ENCODE data around the gene UBR4.

Gene UBR4

DNA sequence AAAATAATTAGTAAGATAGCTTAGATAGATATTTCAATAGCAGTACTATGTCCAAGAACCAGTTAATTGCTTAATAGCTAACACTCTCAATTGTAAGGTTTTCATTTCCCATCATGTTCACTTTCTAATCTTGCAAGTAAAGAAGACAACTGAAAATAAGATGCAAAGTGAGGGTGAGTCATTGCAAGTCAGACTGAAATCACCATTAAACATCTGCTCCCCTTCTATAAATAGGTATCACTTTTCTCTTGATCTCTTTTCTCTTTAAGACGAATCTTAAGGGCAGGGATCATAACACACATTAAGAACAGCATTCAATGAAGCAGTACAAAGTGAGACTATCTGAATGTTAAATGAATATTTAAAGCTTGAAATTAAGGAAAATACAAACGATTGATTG is 40.4 kb downstream of the UBR4 start:
- no peak overlapping the region for H3K27ac Mint-ChIP-seq (ENCODE audit: low read depth)
- no peak for ATAC-seq (replicated peaks; ENCODE audit: extremely low read depth, poor library complexity, severe bottlenecking)

DNA sequence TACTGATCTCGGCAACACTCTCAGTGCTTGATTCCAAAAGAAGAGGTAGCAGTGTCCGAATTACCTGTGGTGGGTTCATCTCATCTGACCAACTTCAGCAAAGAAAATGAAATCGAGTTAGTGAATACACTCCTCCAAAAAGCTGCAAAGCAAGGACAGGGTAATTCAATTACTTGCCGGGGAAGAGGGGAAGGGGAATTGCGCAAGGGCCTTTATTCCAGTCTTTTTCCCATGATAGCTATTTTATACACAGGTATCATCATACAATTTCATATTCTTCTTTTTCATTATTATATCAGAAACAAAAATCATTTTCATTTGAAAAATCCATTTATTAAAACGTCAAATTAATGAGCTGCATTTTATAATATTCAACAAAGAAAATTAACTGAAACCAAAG is 42.9 kb downstream of the UBR4 start:
- no peaks in the 10 kb centered on the region for H3K4me1 Mint-ChIP-seq
- ATAC-seq (replicated peaks; ENCODE audit: extremely low read depth, poor library complexity, severe bottlenecking) = no peak
- no peak overlapping the region for H3K27ac Mint-ChIP-seq (ENCODE audit: low read depth)
- peaks cover 87% of the 10 kb centered on the region for H3K36me3 Mint-ChIP-seq (ENCODE audit: insufficient read depth)
- no peaks in the 10 kb centered on the region for H3K9me3 Mint-ChIP-seq
- no peak for DNase-seq (ENCODE audit: low spot score in 2 of 2)
- H3K27me3 Mint-ChIP-seq = no peaks in the 10 kb centered on the region
- no peak overlapping the region for H3K4me3 Mint-ChIP-seq

More for the DNA sequence above, 40.4 kb downstream of the UBR4 start:
- no peaks in the 10 kb centered on the region for H3K4me1 Mint-ChIP-seq
- no peak overlapping the region for H3K4me3 Mint-ChIP-seq
- no peaks in the 10 kb centered on the region for H3K9me3 Mint-ChIP-seq
- DNase-seq (ENCODE audit: low spot score in 2 of 2) = no peak
- H3K27me3 Mint-ChIP-seq = no peaks in the 10 kb centered on the region
- H3K36me3 Mint-ChIP-seq (ENCODE audit: insufficient read depth) = peaks cover 87% of the 10 kb centered on the region

DNA sequence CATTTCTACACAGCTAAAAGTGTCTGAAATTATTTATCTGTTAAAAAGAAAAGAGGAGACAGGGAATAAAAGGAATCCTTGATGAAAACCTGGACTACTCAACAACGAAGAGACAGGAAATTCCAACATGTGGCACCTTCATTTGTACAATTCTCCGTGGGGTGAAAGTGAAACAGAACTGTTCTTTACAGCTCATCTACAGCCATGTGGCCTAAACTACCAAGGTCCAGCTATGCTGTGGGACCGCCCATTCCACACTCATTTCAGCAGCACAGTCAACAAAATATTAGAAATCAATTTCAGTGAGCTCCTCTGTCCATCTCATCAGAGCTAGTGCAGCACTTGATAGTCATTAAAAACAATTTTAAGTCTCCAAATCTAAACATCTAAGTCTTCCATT is 44.0 kb downstream of the UBR4 start:
- no peak overlapping the region for H3K4me3 Mint-ChIP-seq
- DNase-seq (ENCODE audit: low spot score in 2 of 2) (no peak), ATAC-seq (replicated peaks; ENCODE audit: extremely low read depth, poor library complexity, severe bottlenecking) (no peak)
- no peaks in the 10 kb centered on the region for H3K9me3 Mint-ChIP-seq
- H3K36me3 Mint-ChIP-seq (ENCODE audit: insufficient read depth) = peaks cover 84% of the 10 kb centered on the region
- no peak overlapping the region for H3K27ac Mint-ChIP-seq (ENCODE audit: low read depth)
- no peaks in the 10 kb centered on the region for H3K27me3 Mint-ChIP-seq
- H3K4me1 Mint-ChIP-seq = no peaks in the 10 kb centered on the region

DNA sequence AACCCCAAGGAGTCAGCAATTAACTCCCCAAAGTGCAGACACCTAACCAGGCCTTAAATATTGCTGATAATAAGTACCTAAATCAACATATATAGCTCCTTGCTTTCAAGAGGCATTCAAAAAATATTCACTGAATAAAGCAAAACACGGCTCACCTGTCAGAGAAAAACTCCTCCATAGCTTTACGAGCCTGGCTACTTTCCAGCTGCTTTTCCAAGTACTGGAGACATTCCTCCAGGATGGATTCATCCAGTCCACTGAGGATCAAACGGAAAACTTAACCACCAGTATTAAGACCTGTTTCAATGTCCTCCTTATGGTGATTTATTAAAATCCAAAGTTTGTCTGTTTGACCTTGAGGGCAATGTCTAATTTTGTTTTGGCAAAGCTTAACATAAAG is 44.6 kb downstream of the UBR4 start:
- no peaks in the 10 kb centered on the region for H3K27me3 Mint-ChIP-seq
- no peaks in the 10 kb centered on the region for H3K9me3 Mint-ChIP-seq
- H3K4me3 Mint-ChIP-seq = no peak overlapping the region
- no peaks in the 10 kb centered on the region for H3K4me1 Mint-ChIP-seq
- DNase-seq (ENCODE audit: low spot score in 2 of 2) (no peak), ATAC-seq (replicated peaks; ENCODE audit: extremely low read depth, poor library complexity, severe bottlenecking) (no peak)
- H3K27ac Mint-ChIP-seq (ENCODE audit: low read depth) = no peak overlapping the region
- peaks cover 84% of the 10 kb centered on the region for H3K36me3 Mint-ChIP-seq (ENCODE audit: insufficient read depth)

DNA sequence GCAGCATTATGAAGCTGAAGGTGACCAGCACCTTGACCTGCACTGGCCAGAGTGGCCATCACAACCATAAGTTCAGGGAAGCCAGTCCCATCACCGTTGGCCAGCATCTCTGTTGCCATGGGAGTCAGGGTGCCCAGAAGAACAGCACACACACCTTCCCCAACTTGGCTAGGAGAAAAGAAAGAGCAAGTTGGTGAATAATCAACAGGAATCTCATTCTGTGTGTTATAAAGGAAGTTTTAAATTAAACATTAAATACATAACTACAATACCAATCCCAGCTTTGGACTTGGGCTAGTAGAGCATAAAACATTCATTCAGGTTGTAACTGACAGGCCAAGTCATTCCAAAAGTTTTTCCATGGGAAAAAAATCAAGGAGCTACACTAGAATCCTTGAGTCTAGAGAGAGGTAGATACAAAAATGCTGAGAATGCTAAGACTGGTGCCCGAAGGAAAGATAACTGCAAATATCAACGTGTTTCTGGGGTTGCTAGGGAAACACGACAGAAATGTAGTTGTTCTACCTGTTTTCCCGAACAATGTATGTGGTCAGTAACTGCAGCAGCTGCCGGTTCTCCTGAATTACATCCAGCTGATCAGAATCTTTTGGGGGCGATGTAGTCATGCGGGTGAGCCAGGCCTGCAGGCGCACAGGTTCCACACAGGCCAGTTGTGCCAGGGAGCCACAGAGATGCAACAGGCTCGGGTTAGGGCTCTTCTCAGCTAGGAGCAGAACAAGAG is 45.6 kb downstream of the UBR4 start:
- DNase-seq (ENCODE audit: low spot score in 2 of 2) (no peak), ATAC-seq (replicated peaks; ENCODE audit: extremely low read depth, poor library complexity, severe bottlenecking) (no peak)
- no peak overlapping the region for H3K27ac Mint-ChIP-seq (ENCODE audit: low read depth)
- peaks cover 89% of the 10 kb centered on the region for H3K36me3 Mint-ChIP-seq (ENCODE audit: insufficient read depth)
- no peak overlapping the region for H3K4me3 Mint-ChIP-seq
- H3K27me3 Mint-ChIP-seq = no peaks in the 10 kb centered on the region
- H3K4me1 Mint-ChIP-seq = no peaks in the 10 kb centered on the region
- H3K9me3 Mint-ChIP-seq = no peaks in the 10 kb centered on the region

DNA sequence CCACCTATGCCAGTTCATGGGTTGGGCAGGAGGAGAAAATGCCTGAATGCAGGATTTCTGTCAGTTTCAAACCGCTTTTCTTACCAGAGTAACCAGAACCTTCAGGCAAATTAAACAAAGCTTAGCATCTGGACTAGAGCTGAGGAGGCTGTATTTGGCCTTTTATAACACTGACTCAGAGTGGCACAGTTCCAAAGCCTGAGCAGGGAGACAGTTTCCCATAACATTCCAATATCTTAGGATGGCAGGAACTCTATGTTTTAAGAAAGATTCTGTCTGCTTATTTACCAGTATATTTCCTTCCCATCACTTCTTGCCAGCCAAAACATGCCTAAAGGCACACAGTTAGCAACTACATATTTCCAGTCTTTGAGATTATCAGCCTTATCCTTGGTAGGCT is 46.8 kb downstream of the UBR4 start:
- peaks cover 90% of the 10 kb centered on the region for H3K36me3 Mint-ChIP-seq (ENCODE audit: insufficient read depth)
- no peak overlapping the region for H3K4me3 Mint-ChIP-seq
- DNase-seq (ENCODE audit: low spot score in 2 of 2) (no peak), ATAC-seq (replicated peaks; ENCODE audit: extremely low read depth, poor library complexity, severe bottlenecking) (no peak)
- H3K4me1 Mint-ChIP-seq = no peaks in the 10 kb centered on the region
- H3K27me3 Mint-ChIP-seq = no peaks in the 10 kb centered on the region
- no peaks in the 10 kb centered on the region for H3K9me3 Mint-ChIP-seq
- H3K27ac Mint-ChIP-seq (ENCODE audit: low read depth) = no peak overlapping the region

DNA sequence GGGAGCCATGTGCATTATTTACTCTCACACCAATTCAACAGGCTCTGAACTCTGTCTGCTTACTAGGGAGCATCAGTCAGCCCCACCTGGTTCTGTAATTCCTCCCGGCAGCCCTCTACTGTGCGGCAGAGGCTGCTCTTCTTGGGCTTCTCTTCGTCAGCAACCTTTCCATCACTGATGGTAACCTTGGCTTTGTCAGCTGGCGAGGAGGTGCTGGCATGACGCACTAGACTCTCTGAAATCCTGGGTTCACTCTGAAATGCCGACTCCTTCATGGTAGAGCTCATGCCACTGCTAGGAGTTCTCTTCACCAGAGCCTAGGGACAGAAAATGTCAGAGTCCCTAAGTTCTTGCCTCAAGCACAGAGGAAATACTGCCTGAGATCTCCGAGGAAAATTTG is 49.2 kb downstream of the UBR4 start:
- Mint-ChIP-seq H3K27me3 (no peaks in the 10 kb centered on the region), H3K9me3 (no peaks in the 10 kb centered on the region), H3K36me3 (ENCODE audit: insufficient read depth) (peaks cover 92% of the 10 kb centered on the region), H3K4me1 (no peaks in the 10 kb centered on the region), H3K4me3 (no peak overlapping the region), H3K27ac (ENCODE audit: low read depth) (peak overlapping the region; percentile 6)
- no peak for ATAC-seq (replicated peaks; ENCODE audit: extremely low read depth, poor library complexity, severe bottlenecking)
- no peak for DNase-seq (ENCODE audit: low spot score in 2 of 2)

DNA sequence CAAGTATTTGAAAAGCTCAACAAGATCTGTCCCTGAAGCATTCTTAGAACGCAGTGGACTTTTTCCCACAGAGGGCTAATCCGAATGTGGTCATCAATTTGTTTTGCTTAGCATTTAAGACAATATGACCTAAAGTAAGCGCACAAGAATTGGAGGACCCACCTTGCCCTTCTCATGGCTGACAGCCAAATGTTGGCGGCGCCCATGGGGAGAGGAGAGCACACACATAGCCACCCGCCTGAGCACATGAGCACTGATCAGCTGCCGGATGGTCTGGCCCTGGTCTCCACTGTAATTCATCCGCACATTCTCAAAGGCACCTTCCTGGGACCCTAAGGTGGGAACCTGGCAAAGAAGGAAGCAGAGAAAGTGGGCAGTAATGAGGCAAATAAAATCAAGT is 52.4 kb downstream of the UBR4 start:
- H3K4me3 Mint-ChIP-seq = no peak overlapping the region
- H3K9me3 Mint-ChIP-seq = no peaks in the 10 kb centered on the region
- ATAC-seq (replicated peaks; ENCODE audit: extremely low read depth, poor library complexity, severe bottlenecking) = no peak
- no peak for DNase-seq (ENCODE audit: low spot score in 2 of 2)
- no peak overlapping the region for H3K27ac Mint-ChIP-seq (ENCODE audit: low read depth)
- H3K27me3 Mint-ChIP-seq = no peaks in the 10 kb centered on the region
- H3K4me1 Mint-ChIP-seq = no peaks in the 10 kb centered on the region
- peaks cover 86% of the 10 kb centered on the region for H3K36me3 Mint-ChIP-seq (ENCODE audit: insufficient read depth)

DNA sequence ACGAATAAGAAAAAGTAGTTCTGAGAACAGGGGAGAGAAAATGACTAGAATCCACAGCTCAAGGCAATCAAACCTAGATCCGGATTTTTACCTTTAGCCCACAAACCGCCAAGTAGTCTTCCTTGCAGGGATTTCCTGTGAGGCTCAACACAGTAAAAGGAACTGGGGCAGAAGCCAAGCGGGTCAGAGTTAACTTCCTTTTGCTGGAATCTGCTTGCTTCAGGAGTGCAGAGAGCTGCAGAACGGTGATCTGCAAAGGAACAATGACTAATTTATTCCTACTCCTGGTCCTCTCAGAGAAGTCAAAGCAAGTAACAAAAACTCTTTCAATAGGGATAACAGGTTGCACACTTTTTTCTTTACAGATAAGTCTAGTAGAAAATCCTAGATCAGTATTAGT is 53.4 kb downstream of the UBR4 start:
- Mint-ChIP-seq H3K27me3 (no peaks in the 10 kb centered on the region), H3K4me3 (no peak overlapping the region), H3K27ac (ENCODE audit: low read depth) (no peak overlapping the region), H3K36me3 (ENCODE audit: insufficient read depth) (peaks cover 90% of the 10 kb centered on the region), H3K4me1 (no peaks in the 10 kb centered on the region), H3K9me3 (no peaks in the 10 kb centered on the region)
- ATAC-seq (replicated peaks; ENCODE audit: extremely low read depth, poor library complexity, severe bottlenecking) (no peak), DNase-seq (ENCODE audit: low spot score in 2 of 2) (no peak)

DNA sequence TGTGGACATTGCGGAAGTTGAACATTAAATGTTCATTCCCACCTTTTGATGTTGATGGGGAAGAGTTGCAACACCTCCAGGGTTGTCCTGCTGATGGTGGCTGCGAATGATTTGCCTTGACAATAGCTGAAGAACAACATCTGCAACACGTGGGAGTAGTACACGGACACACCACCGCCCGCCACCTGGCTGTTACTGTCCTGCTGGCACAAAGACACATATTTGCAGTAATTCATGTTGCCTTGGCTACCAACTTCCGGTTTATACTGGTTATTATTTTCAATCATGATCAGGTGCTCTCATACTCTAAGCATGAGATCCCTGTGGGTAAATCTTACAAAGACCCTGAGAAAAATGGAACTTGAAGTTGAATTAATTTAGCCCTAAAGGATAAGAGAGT is 55.2 kb downstream of the UBR4 start:
- H3K9me3 Mint-ChIP-seq = no peaks in the 10 kb centered on the region
- no peak overlapping the region for H3K27ac Mint-ChIP-seq (ENCODE audit: low read depth)
- DNase-seq (ENCODE audit: low spot score in 2 of 2) = no peak
- peaks cover 87% of the 10 kb centered on the region for H3K36me3 Mint-ChIP-seq (ENCODE audit: insufficient read depth)
- no peaks in the 10 kb centered on the region for H3K27me3 Mint-ChIP-seq
- ATAC-seq (replicated peaks; ENCODE audit: extremely low read depth, poor library complexity, severe bottlenecking) = no peak
- no peak overlapping the region for H3K4me3 Mint-ChIP-seq
- no peaks in the 10 kb centered on the region for H3K4me1 Mint-ChIP-seq

DNA sequence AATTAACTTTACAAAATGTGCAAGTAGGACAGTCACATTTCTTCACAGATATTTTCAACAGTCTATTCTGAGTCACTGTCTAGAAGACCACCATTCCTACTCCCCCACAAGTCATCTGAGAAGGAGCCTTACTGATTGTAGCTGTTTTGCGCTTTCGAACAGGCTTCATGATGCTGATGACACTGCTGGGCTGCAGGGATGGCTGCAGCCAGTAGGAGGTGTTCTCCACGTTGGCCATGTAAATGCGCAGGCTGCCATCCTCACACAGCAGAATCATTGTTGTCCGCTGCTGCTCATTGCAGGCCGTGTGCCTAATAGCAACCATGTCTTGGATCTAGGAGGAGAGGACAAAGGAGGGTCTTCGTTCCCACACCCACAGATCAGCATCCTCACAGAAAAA is 56.9 kb downstream of the UBR4 start:
- no peak for DNase-seq (ENCODE audit: low spot score in 2 of 2)
- no peaks in the 10 kb centered on the region for H3K9me3 Mint-ChIP-seq
- no peak overlapping the region for H3K4me3 Mint-ChIP-seq
- no peaks in the 10 kb centered on the region for H3K4me1 Mint-ChIP-seq
- no peaks in the 10 kb centered on the region for H3K27me3 Mint-ChIP-seq
- no peak overlapping the region for H3K27ac Mint-ChIP-seq (ENCODE audit: low read depth)
- peaks cover 89% of the 10 kb centered on the region for H3K36me3 Mint-ChIP-seq (ENCODE audit: insufficient read depth)
- ATAC-seq (replicated peaks; ENCODE audit: extremely low read depth, poor library complexity, severe bottlenecking) = no peak

DNA sequence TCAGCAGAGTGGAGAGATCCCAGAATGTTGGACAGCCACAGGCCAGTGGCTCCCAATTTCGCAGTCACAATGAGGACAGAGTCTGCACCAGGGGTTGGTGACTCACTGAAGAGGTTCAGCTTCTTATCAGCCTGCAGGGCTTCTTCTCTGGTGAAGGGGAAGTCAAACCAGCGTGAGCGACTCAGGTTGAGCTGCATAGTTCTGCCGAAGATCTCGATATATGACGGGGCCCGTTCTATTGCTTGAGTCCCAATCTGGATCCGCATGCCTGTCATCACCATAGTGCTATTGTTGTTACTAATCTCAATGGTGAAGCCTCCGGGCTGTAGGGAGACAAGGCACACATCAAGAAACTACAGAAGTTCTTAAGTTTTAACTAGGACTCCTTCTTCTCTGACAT is 58.5 kb downstream of the UBR4 start:
- Mint-ChIP-seq H3K4me3 (no peak overlapping the region), H3K4me1 (no peaks in the 10 kb centered on the region), H3K27ac (ENCODE audit: low read depth) (no peak overlapping the region), H3K36me3 (ENCODE audit: insufficient read depth) (peaks cover 86% of the 10 kb centered on the region), H3K9me3 (no peaks in the 10 kb centered on the region), H3K27me3 (no peaks in the 10 kb centered on the region)
- DNase-seq (ENCODE audit: low spot score in 2 of 2) (no peak), ATAC-seq (replicated peaks; ENCODE audit: extremely low read depth, poor library complexity, severe bottlenecking) (no peak)

DNA sequence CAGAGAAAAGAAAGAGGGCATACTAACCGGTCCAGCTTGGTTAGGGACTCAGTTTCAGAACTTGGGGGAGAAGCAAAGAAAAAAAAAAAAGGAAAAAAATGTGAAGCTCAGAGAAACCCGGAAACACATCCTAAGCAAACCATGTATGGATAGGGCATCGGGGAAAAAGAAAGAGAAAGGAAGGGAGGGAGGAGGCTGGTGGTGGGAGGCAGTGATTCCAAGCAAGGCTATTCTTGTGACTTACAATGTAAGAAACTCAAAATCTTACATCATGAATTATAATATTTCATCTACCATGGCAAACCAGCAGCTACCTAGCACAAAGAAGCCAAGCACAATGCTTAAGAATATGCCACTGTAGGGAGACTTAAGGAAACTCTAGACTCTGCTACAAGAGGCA is 60.3 kb downstream of the UBR4 start:
- ATAC-seq (replicated peaks; ENCODE audit: extremely low read depth, poor library complexity, severe bottlenecking) (no peak), DNase-seq (ENCODE audit: low spot score in 2 of 2) (no peak)
- Mint-ChIP-seq H3K36me3 (ENCODE audit: insufficient read depth) (peaks cover 85% of the 10 kb centered on the region), H3K9me3 (no peaks in the 10 kb centered on the region), H3K4me3 (no peak overlapping the region), H3K27ac (ENCODE audit: low read depth) (no peak overlapping the region), H3K27me3 (no peaks in the 10 kb centered on the region), H3K4me1 (no peaks in the 10 kb centered on the region)
